VCaP (cell line): ENCODE measurements around the gene DYRK2.
"Not testable (repeated sequence)": the region's sequence is repeated elsewhere in the genome, so short reads cannot be mapped to it uniquely, and the experiment has no call there.

Source experiments
- H3K27ac ChIP-seq: fragments of 450-650 bp; 2 replicates; pipeline ENCODE4 v1.5.1; 2017
- CTCF ChIP-seq: fragments of 450-650 bp; conservative IDR thresholded peaks from 2 replicates; pipeline ENCODE4 v1.5.1; 2017; ENCODE audit warnings: mild to moderate bottlenecking, moderate library complexity

Gene DYRK2

GRCh38 chr12:67671419-67671818 is 22.9 kb downstream of the DYRK2 start:
- H3K27ac ChIP-seq = no peak overlapping the region
- no peak for TF ChIP-seq CTCF

GRCh38 chr12:67671892-67672291 is 23.3 kb downstream of the DYRK2 start:
- no peak for TF ChIP-seq CTCF
- no peak overlapping the region for H3K27ac ChIP-seq

GRCh38 chr12:67672507-67672906 is 24.0 kb downstream of the DYRK2 start:
- H3K27ac ChIP-seq = not testable (repeated sequence)

GRCh38 chr12:67673509-67673908 is 25.0 kb downstream of the DYRK2 start:
- H3K27ac ChIP-seq = not testable (repeated sequence)

- no peak overlapping the region for H3K27ac ChIP-seq
- no peak for TF ChIP-seq CTCF
These were observed 25.9 kb downstream of the DYRK2 start for GRCh38 chr12:67674417-67674816.

- no peak for TF ChIP-seq CTCF
- no peak overlapping the region for H3K27ac ChIP-seq
These were observed 28.1 kb downstream of the DYRK2 start for GRCh38 chr12:67676624-67677023.

GRCh38 chr12:67677166-67677565 is 28.6 kb downstream of the DYRK2 start:
- TF ChIP-seq CTCF = no peak
- no peak overlapping the region for H3K27ac ChIP-seq

- H3K27ac ChIP-seq = no peak overlapping the region
- no peak for TF ChIP-seq CTCF
These were observed 32.7 kb downstream of the DYRK2 start for GRCh38 chr12:67681105-67681778.
